ENCODE data around the gene SIGLEC8. TPM values are rescaled to one million over a fixed set of nuclear protein-coding genes. Genes with fewer than 3 reads are reported as not detected.

SIGLEC8 gene
- total RNA-seq, 1 donor from 2014 or later = not detected

GRCh38 chr19:51439021-51439465 lies 19.2 kb downstream of the SIGLEC8 start:
- H3K27me3 Mint-ChIP-seq = peaks cover 33% of the 10 kb centered on the region
- H3K4me1 Mint-ChIP-seq (ENCODE audit: unreplicated experiment) = no peaks in the 10 kb centered on the region

GRCh38 chr19:51434456-51434855 lies 23.8 kb downstream of the SIGLEC8 start:
- no peaks in the 10 kb centered on the region for H3K9me3 Mint-ChIP-seq
- H3K4me1 Mint-ChIP-seq (ENCODE audit: unreplicated experiment) = no peaks in the 10 kb centered on the region
- TF ChIP-seq CTCF (conservative IDR thresholded peaks at IDR 0.05) = no peak
- no peaks in the 10 kb centered on the region for H3K36me3 Mint-ChIP-seq
- peaks cover 33% of the 10 kb centered on the region for H3K27me3 Mint-ChIP-seq
- H3K27ac Mint-ChIP-seq = no peak overlapping the region
- no peak for DNase-seq (ENCODE audit: extremely low spot score, unreplicated experiment)
- no peak overlapping the region for H3K4me3 Mint-ChIP-seq

More at GRCh38 chr19:51439021-51439465, 19.2 kb downstream of the SIGLEC8 start:
- Mint-ChIP-seq H3K36me3 (no peaks in the 10 kb centered on the region), H3K4me3 (no peak overlapping the region), H3K27ac (no peak overlapping the region), H3K9me3 (no peaks in the 10 kb centered on the region)
- no peak for DNase-seq (ENCODE audit: extremely low spot score, unreplicated experiment)
- no peak for TF ChIP-seq CTCF (conservative IDR thresholded peaks at IDR 0.05)

- no peak overlapping the region for H3K27ac Mint-ChIP-seq
- H3K27me3 Mint-ChIP-seq = peaks cover 44% of the 10 kb centered on the region
- no peaks in the 10 kb centered on the region for H3K4me1 Mint-ChIP-seq (ENCODE audit: unreplicated experiment)
- H3K9me3 Mint-ChIP-seq = no peaks in the 10 kb centered on the region
- DNase-seq (ENCODE audit: extremely low spot score, unreplicated experiment) = no peak
- no peak for TF ChIP-seq CTCF (conservative IDR thresholded peaks at IDR 0.05)
- H3K36me3 Mint-ChIP-seq = no peaks in the 10 kb centered on the region
- no peak overlapping the region for H3K4me3 Mint-ChIP-seq
These were observed 25.2 kb downstream of the SIGLEC8 start for GRCh38 chr19:51433043-51433442.

- Mint-ChIP-seq H3K36me3 (no peaks in the 10 kb centered on the region), H3K27me3 (peaks cover 46% of the 10 kb centered on the region), H3K4me1 (ENCODE audit: unreplicated experiment) (no peaks in the 10 kb centered on the region), H3K4me3 (no peak overlapping the region), H3K27ac (no peak overlapping the region), H3K9me3 (no peaks in the 10 kb centered on the region)
- no peak for TF ChIP-seq CTCF (conservative IDR thresholded peaks at IDR 0.05)
- DNase-seq (ENCODE audit: extremely low spot score, unreplicated experiment) = no peak
These were observed 27.1 kb downstream of the SIGLEC8 start for GRCh38 chr19:51431124-51431523.

GRCh38 chr19:51430221-51430620 lies 28.0 kb downstream of the SIGLEC8 start:
- DNase-seq (ENCODE audit: extremely low spot score, unreplicated experiment) = no peak
- H3K4me1 Mint-ChIP-seq (ENCODE audit: unreplicated experiment) = no peaks in the 10 kb centered on the region
- no peak overlapping the region for H3K4me3 Mint-ChIP-seq
- H3K9me3 Mint-ChIP-seq = no peaks in the 10 kb centered on the region
- no peak for TF ChIP-seq CTCF (conservative IDR thresholded peaks at IDR 0.05)
- H3K36me3 Mint-ChIP-seq = no peaks in the 10 kb centered on the region
- H3K27me3 Mint-ChIP-seq = peaks cover 45% of the 10 kb centered on the region
- H3K27ac Mint-ChIP-seq = no peak overlapping the region

- H3K4me1 Mint-ChIP-seq (ENCODE audit: unreplicated experiment) = no peaks in the 10 kb centered on the region
- H3K4me3 Mint-ChIP-seq = no peak overlapping the region
- H3K36me3 Mint-ChIP-seq = no peaks in the 10 kb centered on the region
- H3K9me3 Mint-ChIP-seq = no peaks in the 10 kb centered on the region
- TF ChIP-seq CTCF (conservative IDR thresholded peaks at IDR 0.05) = no peak
- no peak for DNase-seq (ENCODE audit: extremely low spot score, unreplicated experiment)
- no peak overlapping the region for H3K27ac Mint-ChIP-seq
- peaks cover 36% of the 10 kb centered on the region for H3K27me3 Mint-ChIP-seq
These were observed 31.1 kb downstream of the SIGLEC8 start for GRCh38 chr19:51427201-51427600.
